ENCODE results near the gene SBSN.
A peak's percentile ranks its signal among the peaks of the same experiment; 100 is the strongest.

SBSN gene

DNA sequence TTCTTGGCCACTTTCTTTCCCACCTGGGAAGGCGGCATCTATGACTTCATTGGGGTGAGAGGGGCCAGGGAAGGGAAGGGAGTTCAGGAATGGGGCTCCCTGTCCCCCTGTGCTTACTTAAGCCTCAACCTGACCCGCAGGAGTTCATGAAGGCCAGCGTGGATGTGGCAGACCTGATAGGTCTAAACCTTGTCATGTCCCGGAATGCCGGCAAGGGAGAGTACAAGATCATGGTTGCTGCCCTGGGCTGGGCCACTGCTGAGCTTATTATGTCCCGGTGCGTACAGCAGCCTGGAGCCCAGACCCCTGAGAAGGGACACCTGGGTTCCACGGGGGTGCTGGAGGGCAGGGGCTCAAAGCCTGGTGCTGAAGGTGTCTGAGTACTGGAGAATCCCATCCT, 18.4 kb upstream of the SBSN start:
- H3K9me3 Mint-ChIP-seq = no peaks in the 10 kb centered on the region
- peak overlapping the region; percentile 98 for H3K27ac Mint-ChIP-seq
- no peak for DNase-seq
- H3K36me3 Mint-ChIP-seq = peaks cover 40 to 47% of the 10 kb centered on the region in 2 donors
- peaks cover 38 to 52% of the 10 kb centered on the region in 2 donors for H3K4me1 Mint-ChIP-seq
- ATAC-seq (replicated peaks) = no peak
- peak overlapping the region; percentile 93 to 100 for H3K4me3 Mint-ChIP-seq
- no peaks in the 10 kb centered on the region for H3K27me3 Mint-ChIP-seq

DNA sequence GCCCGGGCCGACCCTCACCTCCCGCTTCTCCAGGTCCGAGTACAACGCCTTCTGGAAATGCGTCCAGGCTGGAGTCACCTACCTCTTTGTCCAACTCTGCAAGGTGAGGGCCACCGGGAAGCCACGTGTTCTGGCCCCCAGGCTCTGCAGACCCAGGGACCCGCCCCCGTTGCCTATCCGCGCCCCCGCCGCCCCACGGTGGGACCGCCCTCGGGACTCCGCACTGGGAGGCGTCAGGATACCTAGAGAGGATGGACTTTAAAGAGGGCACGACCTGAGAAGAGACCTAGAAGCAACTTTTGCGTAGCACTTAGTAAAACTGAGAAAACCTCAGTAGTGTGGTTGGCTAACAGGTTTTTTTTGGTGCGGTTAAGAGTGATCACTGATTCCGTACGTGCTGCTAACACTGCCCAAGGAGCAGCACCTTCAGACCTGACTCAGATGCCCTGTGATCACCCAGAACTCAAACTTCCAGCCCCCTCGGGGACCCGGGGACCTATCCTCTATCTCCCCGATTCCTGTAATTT, 17.8 kb upstream of the SBSN start:
- DNase-seq (peak; percentile 75), ATAC-seq (replicated peaks) (peak; percentile 72 to 76)
- H3K9me3 Mint-ChIP-seq = no peaks in the 10 kb centered on the region
- no peaks in the 10 kb centered on the region for H3K27me3 Mint-ChIP-seq
- peak overlapping the region; percentile 98 for H3K27ac Mint-ChIP-seq
- peak overlapping the region; percentile 93 to 100 for H3K4me3 Mint-ChIP-seq
- peaks cover 34 to 48% of the 10 kb centered on the region in 2 donors for H3K36me3 Mint-ChIP-seq
- H3K4me1 Mint-ChIP-seq = peaks cover 38 to 56% of the 10 kb centered on the region in 2 donors

- Mint-ChIP-seq H3K4me1 (peaks cover 38 to 63% of the 10 kb centered on the region in 2 donors), H3K9me3 (no peaks in the 10 kb centered on the region), H3K27me3 (no peaks in the 10 kb centered on the region)
These were observed 17.1 kb upstream of the SBSN start, which contains the start of gene TMEM147 for GRCh38 chr19:35545001-35545854. Gene TMEM147 (plus strand): TSS chr19:35545626. CDS start chr19:35545740, 114 bp downstream.

DNA sequence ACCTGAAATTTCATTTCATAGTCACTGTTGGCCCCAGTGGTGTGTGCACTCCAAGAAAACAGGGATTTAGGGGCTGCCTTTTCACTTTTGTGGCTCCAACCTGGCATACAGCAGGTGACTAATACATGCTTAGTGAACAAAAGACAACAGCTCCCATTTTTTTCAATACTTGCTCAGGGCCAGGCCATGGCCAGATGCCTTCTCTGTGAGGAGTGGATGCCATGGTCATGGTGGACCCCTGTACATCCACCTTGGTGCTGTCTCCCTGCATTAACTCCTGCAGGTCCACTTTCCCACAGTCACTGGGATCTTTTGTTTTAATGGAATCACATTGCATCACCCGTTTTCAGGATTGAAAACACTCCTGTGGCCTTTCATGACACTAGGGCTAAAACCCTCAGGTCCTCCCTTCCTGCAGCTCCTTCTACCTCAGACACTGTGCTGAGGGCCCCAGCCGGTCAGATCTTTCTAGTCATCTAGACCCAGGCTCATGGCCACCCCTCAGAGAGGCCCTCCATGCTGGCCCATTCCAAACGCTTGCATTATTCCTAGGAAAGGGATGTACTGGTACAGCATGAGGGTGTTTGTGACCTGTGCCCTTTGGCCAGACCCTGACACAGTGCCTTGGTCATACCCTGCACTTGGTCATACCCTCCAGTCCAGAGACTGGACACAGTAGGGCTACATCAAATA, 16.1 kb upstream of the SBSN start:
- Mint-ChIP-seq H3K4me3 (peak overlapping the region; percentile 93 to 100), H3K36me3 (peaks cover 28 to 43% of the 10 kb centered on the region in 2 donors), H3K27ac (peak overlapping the region; percentile 96), H3K9me3 (no peaks in the 10 kb centered on the region), H3K27me3 (no peaks in the 10 kb centered on the region), H3K4me1 (peaks cover 36 to 60% of the 10 kb centered on the region in 2 donors)
- no peak for DNase-seq
- ATAC-seq (replicated peaks) = no peak

More at GRCh38 chr19:35545001-35545854, 17.1 kb upstream of the SBSN start, which contains the start of gene TMEM147:
- peak within 1 kb of the TSS; percentile 98 for H3K27ac Mint-ChIP-seq
- peaks cover 30 to 47% of the 10 kb centered on the region in 2 donors for H3K36me3 Mint-ChIP-seq
- peak; percentile 84 for DNase-seq
- peak within 1 kb of the TSS; percentile 93 to 100 for H3K4me3 Mint-ChIP-seq
- peak; percentile 89 to 93 for ATAC-seq (replicated peaks)

GRCh38 chr19:35543280-35544109, 15.4 kb upstream of the SBSN start:
- DNase-seq (no peak), ATAC-seq (replicated peaks) (no peak)
- Mint-ChIP-seq H3K27ac (no peak overlapping the region), H3K4me1 (peaks cover 28 to 52% of the 10 kb centered on the region in 2 donors), H3K36me3 (peaks cover 22 to 37% of the 10 kb centered on the region in 2 donors), H3K9me3 (no peaks in the 10 kb centered on the region), H3K4me3 (no peak overlapping the region), H3K27me3 (no peaks in the 10 kb centered on the region)

- Mint-ChIP-seq H3K4me3 (no peak overlapping the region), H3K36me3 (peaks cover 18 to 32% of the 10 kb centered on the region in 2 donors), H3K27me3 (no peaks in the 10 kb centered on the region), H3K9me3 (no peaks in the 10 kb centered on the region), H3K4me1 (peaks cover 24 to 42% of the 10 kb centered on the region in 2 donors), H3K27ac (no peak overlapping the region)
- ATAC-seq (replicated peaks) = no peak
- no peak for DNase-seq
These were observed 14.1 kb upstream of the SBSN start for GRCh38 chr19:35542209-35542608.

GRCh38 chr19:35540356-35540927, 12.3 kb upstream of the SBSN start:
- Mint-ChIP-seq H3K27me3 (no peaks in the 10 kb centered on the region), H3K4me1 (peaks cover 12 to 29% of the 10 kb centered on the region in 2 donors), H3K4me3 (no peak overlapping the region), H3K9me3 (no peaks in the 10 kb centered on the region), H3K27ac (no peak overlapping the region), H3K36me3 (peaks cover 14 to 31% of the 10 kb centered on the region in 2 donors)
- DNase-seq (no peak), ATAC-seq (replicated peaks) (no peak)

- DNase-seq (no peak), ATAC-seq (replicated peaks) (no peak)
- peaks cover 2 to 3% of the 10 kb centered on the region in 2 donors for H3K27me3 Mint-ChIP-seq
- no peaks in the 10 kb centered on the region for H3K9me3 Mint-ChIP-seq
- peaks cover 14 to 31% of the 10 kb centered on the region in 2 donors for H3K36me3 Mint-ChIP-seq
- no peak overlapping the region for H3K4me3 Mint-ChIP-seq
- H3K27ac Mint-ChIP-seq = no peak overlapping the region
- H3K4me1 Mint-ChIP-seq = peaks cover 11 to 29% of the 10 kb centered on the region in 2 donors
These were observed 11.7 kb upstream of the SBSN start for GRCh38 chr19:35539850-35540249.

- no peak for ATAC-seq (replicated peaks)
- no peak for DNase-seq
- H3K36me3 Mint-ChIP-seq = peaks cover 14 to 31% of the 10 kb centered on the region in 2 donors
- peaks cover 7 to 25% of the 10 kb centered on the region in 2 donors for H3K4me1 Mint-ChIP-seq
- H3K27ac Mint-ChIP-seq = no peak overlapping the region
- no peak overlapping the region for H3K4me3 Mint-ChIP-seq
- peaks cover 4 to 8% of the 10 kb centered on the region in 2 donors for H3K27me3 Mint-ChIP-seq
- no peaks in the 10 kb centered on the region for H3K9me3 Mint-ChIP-seq
These were observed 11.2 kb upstream of the SBSN start for GRCh38 chr19:35539314-35539713.

DNA sequence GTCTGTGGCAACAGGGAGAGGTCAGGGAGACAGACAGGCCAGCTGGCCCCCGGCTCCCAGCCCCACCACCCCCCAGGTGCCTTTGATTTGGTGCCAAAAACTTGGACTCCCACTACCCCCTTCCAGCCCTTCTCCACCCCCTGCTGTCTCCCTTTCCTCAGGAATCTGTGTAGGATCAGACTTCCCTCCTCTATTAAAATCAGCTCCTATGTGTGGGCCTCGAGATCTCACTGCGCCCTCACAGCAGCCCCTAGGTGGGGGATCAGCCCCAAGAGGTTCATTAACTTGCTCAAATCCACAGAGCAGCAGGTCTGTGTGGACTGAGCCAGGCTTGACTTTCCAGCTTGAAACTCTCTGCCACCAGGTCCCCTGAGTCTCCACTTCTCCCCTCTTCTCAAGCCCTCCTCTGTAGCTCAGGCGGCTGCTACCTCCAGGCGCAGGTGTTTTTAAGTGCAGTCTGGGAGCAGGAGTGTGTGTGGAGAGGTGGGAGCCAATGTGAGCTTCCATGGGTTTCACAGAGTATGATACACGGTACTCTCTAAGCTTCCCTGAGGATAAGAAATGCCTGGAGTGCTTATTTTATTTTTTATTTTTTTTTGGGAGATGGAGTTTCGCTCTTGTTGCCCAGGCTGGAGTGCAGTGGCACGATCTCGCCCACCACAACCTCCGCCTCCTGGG, 6.8 kb upstream of the SBSN start:
- DNase-seq = no peak
- peaks cover 36 to 45% of the 10 kb centered on the region in 2 donors for H3K27me3 Mint-ChIP-seq
- no peaks in the 10 kb centered on the region for H3K9me3 Mint-ChIP-seq
- H3K36me3 Mint-ChIP-seq = peaks cover 8 to 12% of the 10 kb centered on the region in 2 donors
- peak overlapping the region in 1 of 2 donors; percentile 49 for H3K4me3 Mint-ChIP-seq
- no peak for ATAC-seq (replicated peaks)
- peak overlapping the region; percentile 49 for H3K27ac Mint-ChIP-seq
- H3K4me1 Mint-ChIP-seq = peaks cover 8 to 10% of the 10 kb centered on the region in 2 donors

- peak overlapping the region; percentile 66 for H3K4me3 Mint-ChIP-seq
- peaks cover 5 to 12% of the 10 kb centered on the region in 2 donors for H3K36me3 Mint-ChIP-seq
- H3K27ac Mint-ChIP-seq = no peak overlapping the region
- peaks cover 8 to 10% of the 10 kb centered on the region in 2 donors for H3K4me1 Mint-ChIP-seq
- DNase-seq = no peak
- H3K9me3 Mint-ChIP-seq = no peaks in the 10 kb centered on the region
- ATAC-seq (replicated peaks) = peak; percentile 90 to 91
- H3K27me3 Mint-ChIP-seq = peaks cover 45 to 55% of the 10 kb centered on the region in 2 donors
These were observed 5.8 kb upstream of the SBSN start for GRCh38 chr19:35533822-35534392.

DNA sequence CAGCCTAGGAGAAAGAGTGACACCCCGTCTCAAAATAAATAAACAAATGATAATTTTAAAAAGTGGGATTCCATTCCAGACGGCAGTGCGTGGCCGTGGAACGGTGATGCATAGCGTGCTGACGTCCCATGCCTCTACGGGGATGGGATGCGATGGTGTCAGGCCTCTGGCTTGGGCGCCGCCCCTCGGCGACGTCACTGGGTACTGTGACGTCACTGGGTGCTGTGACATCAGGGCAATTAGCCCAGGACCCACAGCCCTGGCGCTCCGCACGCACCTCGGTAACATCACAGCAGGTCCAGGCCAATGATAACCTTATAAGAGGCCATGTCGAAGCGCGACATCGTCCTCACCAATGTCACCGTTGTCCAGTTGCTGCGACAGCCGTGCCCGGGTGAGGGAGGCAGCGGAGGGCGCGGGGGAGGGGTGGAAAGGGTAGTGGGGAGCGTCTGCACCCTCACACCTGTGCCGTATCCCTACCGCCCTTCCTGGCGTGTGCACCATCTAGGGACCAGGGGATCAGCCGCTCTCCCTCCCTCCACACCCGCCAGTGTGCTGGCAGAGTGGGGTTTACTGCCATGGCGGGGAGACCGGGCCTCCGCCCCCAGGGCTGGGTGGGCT, 5.2 kb upstream of the SBSN start, which contains the start of gene GAPDHS:
TSS of gene GAPDHS (plus strand) at position 256 of the 621 bp plus-strand sequence. CDS start at position 328, 72 bp downstream.
- Mint-ChIP-seq H3K27me3 (peaks cover 51 to 61% of the 10 kb centered on the region in 2 donors), H3K9me3 (no peaks in the 10 kb centered on the region), H3K4me1 (peaks cover 8 to 10% of the 10 kb centered on the region in 2 donors), H3K27ac (peak within 1 kb of the TSS; percentile 39), H3K36me3 (peaks cover 5 to 9% of the 10 kb centered on the region in 2 donors), H3K4me3 (peak within 1 kb of the TSS; percentile 66)
- DNase-seq = no peak
- peak in 1 of 2 donors; percentile 18 for ATAC-seq (replicated peaks)
